ENCODE results near the gene ACTMAP. TPM values are rescaled to one million over a fixed set of nuclear protein-coding genes. Genes with fewer than 3 reads are reported as not detected.

ACTMAP gene
- total RNA-seq, 1 donor from 2014 or later: 14.2 TPM

DNA sequence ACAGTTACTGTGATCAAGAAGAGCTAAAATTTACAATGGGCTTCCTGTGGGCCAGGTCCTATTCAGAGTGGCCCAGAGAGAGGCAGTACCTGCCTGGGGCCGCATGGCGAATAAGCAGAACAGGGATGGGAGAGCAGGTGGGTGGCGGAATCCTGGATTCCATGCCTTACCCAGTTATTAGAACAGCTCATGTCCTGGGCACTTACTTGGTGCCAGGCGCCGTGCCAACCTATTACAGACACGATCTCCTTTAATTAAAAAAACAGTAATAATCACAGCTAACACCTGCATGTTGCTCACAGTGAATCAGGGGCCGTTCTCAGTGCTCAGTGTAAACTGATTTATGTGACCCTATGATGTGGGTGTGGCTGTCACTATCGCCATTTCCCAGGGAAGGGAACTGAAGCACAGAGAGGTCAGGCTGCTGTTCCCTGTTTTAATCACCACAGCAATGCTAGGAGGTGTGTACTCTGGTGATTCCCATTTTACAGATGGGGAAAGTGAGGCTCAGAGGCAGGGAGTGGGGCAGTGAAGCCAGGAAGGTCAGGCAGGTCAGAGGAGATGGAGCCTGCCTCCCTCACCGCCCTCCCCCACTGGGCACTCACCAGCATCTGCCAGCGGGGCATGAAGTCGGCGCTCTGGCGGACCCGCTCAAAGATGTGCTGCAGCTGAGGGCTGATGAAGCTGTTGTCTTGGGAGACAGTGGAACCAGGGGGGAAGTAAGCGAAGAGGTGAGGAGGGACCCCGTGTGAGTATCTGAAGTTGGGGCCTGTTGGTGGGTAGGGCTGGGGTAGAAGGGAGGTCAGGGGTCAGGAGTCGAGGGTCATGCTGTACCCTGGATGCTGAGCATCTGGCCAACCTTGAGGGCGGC is 45.6 kb downstream of the ACTMAP start:
- Mint-ChIP-seq H3K9me3 (no peaks in the 10 kb centered on the region), H3K4me1 (ENCODE audit: low read depth) (peaks cover 2% of the 10 kb centered on the region), H3K27ac (no peak overlapping the region), H3K4me3 (ENCODE audit: low read depth) (no peak overlapping the region), H3K27me3 (ENCODE audit: low read depth) (no peaks in the 10 kb centered on the region), H3K36me3 (ENCODE audit: low read depth) (peaks cover 45% of the 10 kb centered on the region)
- DNase-seq (ENCODE audit: low spot score): no peak
- intact Hi-C loops (cut with micrococcal nuclease): no loop called here

DNA sequence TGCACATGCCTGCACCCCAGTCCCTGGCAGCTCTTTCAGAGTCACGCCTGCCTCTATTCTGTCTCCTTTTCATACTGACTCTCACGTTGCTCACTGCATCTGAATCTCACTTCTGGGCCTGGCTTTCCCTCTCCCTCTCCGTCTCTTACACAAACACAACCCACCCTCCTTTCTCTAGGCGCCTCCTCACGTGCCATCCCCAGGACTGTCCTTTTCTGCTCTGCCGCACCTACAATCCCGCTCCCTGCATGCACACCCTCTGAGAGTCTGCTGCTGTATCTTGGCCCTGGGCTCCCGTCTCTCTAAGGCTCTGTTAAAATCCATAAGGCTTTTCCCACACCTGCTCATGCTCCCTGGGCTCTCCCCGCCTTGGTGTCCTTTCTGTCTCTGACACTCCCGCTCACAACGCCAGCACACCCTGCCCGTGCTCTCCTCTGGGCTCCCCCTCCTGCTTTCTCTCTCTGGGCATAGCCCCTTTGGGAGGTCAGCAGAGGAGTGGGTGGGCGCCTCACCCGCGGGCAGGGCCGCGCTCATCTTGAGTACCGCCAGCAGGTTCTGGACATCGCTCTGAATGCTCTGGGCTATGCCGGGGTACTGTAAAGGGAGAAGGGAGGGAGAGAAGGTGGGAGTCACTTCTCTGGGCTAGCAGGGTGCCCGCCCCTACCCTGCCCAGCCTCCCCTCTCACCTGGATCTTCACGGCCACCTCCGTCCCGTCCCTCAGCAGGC is 47.1 kb downstream of the ACTMAP start:
- intact Hi-C loops (cut with micrococcal nuclease): no loop called here
- DNase-seq (ENCODE audit: low spot score): no peak
- Mint-ChIP-seq H3K36me3 (ENCODE audit: low read depth) (peaks cover 37% of the 10 kb centered on the region), H3K4me3 (ENCODE audit: low read depth) (no peak overlapping the region), H3K9me3 (no peaks in the 10 kb centered on the region), H3K4me1 (ENCODE audit: low read depth) (no peaks in the 10 kb centered on the region), H3K27ac (no peak overlapping the region), H3K27me3 (ENCODE audit: low read depth) (no peaks in the 10 kb centered on the region)

DNA sequence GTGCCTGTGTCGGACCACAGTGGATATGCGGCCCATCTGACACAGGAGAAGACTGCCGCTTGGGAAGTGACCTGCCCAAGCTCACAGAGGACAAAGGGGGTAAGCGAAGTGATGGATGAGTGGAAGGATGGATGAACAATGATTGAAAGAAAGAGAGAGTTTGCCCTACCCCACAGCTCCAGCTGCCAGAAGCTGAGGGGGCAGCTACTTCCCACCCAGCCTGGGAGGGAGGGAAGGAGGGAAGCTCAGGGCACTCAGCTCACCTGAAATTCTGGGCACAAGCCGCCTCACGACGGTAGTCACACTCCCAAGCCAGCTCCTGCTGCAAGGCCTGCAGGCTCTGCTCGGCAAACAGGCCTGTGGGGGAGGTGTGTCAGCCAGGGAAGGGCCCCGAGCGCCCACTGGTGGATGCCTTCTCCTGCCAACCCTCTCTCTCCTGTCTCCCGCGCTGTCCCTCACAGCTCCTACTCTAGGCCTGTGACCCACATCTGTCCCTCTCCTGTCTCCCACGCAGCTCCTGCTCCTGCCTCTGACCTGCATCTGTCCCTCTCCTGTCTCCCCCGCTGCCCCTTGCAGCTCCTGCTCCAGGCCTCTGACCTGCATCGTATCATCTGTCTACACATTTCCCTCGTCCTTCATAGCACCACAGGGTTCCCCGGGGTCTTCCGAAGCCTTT is 47.8 kb downstream of the ACTMAP start:
- Mint-ChIP-seq H3K9me3 (no peaks in the 10 kb centered on the region), H3K36me3 (ENCODE audit: low read depth) (peaks cover 34% of the 10 kb centered on the region), H3K27me3 (ENCODE audit: low read depth) (no peaks in the 10 kb centered on the region), H3K4me3 (ENCODE audit: low read depth) (no peak overlapping the region), H3K27ac (no peak overlapping the region), H3K4me1 (ENCODE audit: low read depth) (no peaks in the 10 kb centered on the region)
- intact Hi-C loops (cut with micrococcal nuclease): no loop called here
- no peak for DNase-seq (ENCODE audit: low spot score)

DNA sequence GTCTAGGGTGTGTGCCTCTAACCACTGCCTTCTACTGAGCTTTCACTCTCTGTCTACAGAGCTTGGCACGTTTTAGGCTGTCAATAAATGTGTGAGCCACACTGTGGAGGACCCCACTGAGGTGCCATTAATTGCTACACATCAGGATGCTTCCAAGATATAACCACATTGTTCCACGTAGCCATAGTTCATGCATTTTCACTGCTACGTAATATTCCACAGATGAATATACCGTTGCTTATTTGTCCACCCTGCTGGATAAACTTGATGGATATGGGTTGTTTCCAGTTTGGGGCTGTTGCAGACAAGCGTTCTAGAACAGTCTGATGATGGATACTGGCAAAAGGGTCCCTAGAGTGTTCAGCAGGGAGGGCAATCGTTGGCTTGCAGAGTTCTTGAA is 48.5 kb downstream of the ACTMAP start:
- no peak overlapping the region for H3K27ac Mint-ChIP-seq
- intact Hi-C loops (cut with micrococcal nuclease): no loop called here
- H3K27me3 Mint-ChIP-seq (ENCODE audit: low read depth): no peaks in the 10 kb centered on the region
- no peak overlapping the region for H3K4me3 Mint-ChIP-seq (ENCODE audit: low read depth)
- H3K4me1 Mint-ChIP-seq (ENCODE audit: low read depth): no peaks in the 10 kb centered on the region
- no peaks in the 10 kb centered on the region for H3K9me3 Mint-ChIP-seq
- DNase-seq (ENCODE audit: low spot score): no peak
- H3K36me3 Mint-ChIP-seq (ENCODE audit: low read depth): peaks cover 32% of the 10 kb centered on the region

DNA sequence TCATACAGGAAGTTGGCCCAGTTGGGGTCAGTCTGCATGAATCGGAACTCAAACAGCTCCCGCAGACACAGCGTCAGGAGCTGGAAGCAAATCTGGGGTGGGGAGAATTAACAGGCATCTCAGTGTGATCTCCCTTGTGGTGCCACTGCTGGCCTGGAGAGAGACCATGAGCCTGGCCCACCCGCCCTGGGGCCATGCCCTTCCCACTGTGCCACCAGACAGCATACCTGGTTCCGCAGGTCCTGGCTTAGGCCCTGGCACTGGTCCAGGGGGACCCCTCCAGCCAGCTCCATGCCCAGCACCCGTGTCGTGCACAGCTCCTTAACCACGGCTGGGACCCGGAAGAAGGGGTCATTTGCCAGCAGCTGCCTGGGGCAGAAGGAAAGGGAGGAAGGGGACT is 50.2 kb downstream of the ACTMAP start:
- H3K4me1 Mint-ChIP-seq (ENCODE audit: low read depth): no peaks in the 10 kb centered on the region
- H3K27ac Mint-ChIP-seq: no peak overlapping the region

DNA sequence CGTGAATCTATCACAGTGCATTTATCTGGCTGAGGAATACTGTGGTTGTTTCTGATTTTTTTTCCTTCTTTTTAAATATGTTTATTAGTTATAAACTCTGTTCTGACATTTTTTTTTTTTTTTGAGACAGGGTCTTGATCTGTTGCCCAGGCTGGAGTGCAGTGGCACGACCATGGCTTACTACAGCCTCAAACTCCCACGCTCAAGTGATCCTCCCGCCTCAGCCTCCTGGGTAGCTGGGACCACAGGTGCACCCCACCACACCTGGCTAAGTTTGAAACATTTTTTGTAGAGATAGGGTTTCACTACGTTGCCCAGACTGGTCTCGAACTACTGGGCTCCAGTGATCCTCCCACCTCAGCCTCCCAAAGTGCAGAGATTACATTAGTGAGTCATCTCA is 53.3 kb downstream of the ACTMAP start:
- intact Hi-C loops (cut with micrococcal nuclease): no loop called here
- peaks cover 17% of the 10 kb centered on the region for H3K36me3 Mint-ChIP-seq (ENCODE audit: low read depth)
- no peak for DNase-seq (ENCODE audit: low spot score)
- H3K27me3 Mint-ChIP-seq (ENCODE audit: low read depth): no peaks in the 10 kb centered on the region
- no peaks in the 10 kb centered on the region for H3K9me3 Mint-ChIP-seq
- H3K4me1 Mint-ChIP-seq (ENCODE audit: low read depth): no peaks in the 10 kb centered on the region
- no peak overlapping the region for H3K4me3 Mint-ChIP-seq (ENCODE audit: low read depth)
- H3K27ac Mint-ChIP-seq: no peak overlapping the region

More for the DNA sequence above, 50.2 kb downstream of the ACTMAP start:
- DNase-seq (ENCODE audit: low spot score): no peak
- Mint-ChIP-seq H3K27me3 (ENCODE audit: low read depth) (no peaks in the 10 kb centered on the region), H3K4me3 (ENCODE audit: low read depth) (no peak overlapping the region), H3K36me3 (ENCODE audit: low read depth) (peaks cover 27% of the 10 kb centered on the region), H3K9me3 (no peaks in the 10 kb centered on the region)
- intact Hi-C loops (cut with micrococcal nuclease): no loop called here

DNA sequence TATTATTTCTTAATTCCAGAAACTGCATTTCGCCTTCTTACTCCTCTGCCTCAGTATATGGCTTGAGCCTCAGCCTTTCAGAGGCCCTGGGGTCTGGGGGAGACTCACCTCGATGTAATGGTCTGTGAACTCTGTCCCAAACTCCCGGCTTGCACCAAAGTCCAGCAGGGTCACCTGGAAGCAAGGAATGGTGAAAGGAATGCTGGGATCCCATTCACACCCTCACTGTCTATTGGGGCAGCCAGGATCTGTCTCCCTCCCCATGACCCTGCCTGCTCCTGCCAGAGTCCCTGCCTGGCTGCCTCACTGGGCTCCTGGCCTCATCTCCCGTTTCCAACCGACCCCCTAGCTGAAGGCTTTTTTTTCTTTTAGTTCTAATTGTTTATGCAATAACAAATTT is 54.4 kb downstream of the ACTMAP start:
- H3K36me3 Mint-ChIP-seq (ENCODE audit: low read depth): peaks cover 12% of the 10 kb centered on the region
- H3K27ac Mint-ChIP-seq: no peak overlapping the region
- intact Hi-C loops (cut with micrococcal nuclease): no loop called here
- no peak overlapping the region for H3K4me3 Mint-ChIP-seq (ENCODE audit: low read depth)
- H3K27me3 Mint-ChIP-seq (ENCODE audit: low read depth): no peaks in the 10 kb centered on the region
- DNase-seq (ENCODE audit: low spot score): no peak
- no peaks in the 10 kb centered on the region for H3K9me3 Mint-ChIP-seq
- no peaks in the 10 kb centered on the region for H3K4me1 Mint-ChIP-seq (ENCODE audit: low read depth)

DNA sequence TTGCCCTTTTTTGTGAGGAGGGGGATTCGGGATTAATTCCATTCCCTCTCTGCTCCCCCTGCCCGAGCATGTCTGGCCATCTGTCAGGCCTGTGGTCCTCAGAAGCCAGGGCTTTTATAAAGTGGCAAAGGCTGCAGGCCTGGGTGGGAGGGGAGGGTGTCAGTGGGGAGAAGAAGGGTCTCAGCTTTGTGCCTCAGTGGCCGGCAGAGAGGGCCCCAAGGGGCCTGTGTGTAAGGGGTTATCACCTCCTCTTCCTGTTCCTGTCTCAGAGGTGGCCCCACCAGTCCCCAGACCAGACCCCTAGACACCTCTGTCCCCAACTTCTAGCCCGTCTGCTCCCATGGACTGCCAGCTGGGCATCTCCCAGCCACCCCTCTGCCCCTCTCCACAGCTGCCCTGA is 56.4 kb downstream of the ACTMAP start:
- Mint-ChIP-seq H3K27ac (no peak overlapping the region), H3K27me3 (ENCODE audit: low read depth) (no peaks in the 10 kb centered on the region), H3K9me3 (no peaks in the 10 kb centered on the region), H3K4me1 (ENCODE audit: low read depth) (peaks cover 1% of the 10 kb centered on the region), H3K36me3 (ENCODE audit: low read depth) (peaks cover 8% of the 10 kb centered on the region), H3K4me3 (ENCODE audit: low read depth) (no peak overlapping the region)
- no peak for DNase-seq (ENCODE audit: low spot score)
- intact Hi-C loops (cut with micrococcal nuclease): no loop called here

DNA sequence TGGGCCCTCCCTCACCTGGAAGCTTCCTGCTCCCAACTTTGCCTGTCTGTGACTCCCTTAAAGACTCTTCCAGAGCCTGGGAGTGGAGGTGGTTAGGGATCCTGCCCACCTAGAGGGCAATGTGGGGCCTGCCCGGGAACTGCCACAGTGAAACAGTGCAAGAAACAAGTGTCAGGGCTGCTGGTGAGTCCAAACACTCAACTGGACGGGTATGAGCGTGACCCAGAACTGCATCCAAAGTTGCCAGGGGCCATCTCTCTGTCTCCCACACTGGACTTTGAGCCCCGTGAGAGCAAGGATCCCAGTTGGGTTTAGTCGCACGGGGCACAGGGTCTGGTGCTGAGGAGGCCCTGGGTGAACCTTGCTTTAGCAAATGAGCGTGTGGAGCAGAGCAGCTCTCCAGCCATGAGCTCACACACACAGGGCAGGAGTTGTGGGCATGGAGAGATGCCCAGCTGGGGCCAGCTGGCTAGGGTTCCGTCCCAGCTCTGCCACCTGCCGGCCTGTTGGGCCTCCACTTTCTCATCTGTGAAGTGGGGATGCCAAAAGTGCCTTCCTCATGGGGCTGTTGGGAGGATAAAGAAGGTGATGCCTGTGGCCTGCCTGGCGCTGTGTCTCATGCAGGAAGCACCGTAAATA is 57.0 kb downstream of the ACTMAP start:
- no peak for DNase-seq (ENCODE audit: low spot score)
- Mint-ChIP-seq H3K27ac (no peak overlapping the region), H3K9me3 (no peaks in the 10 kb centered on the region), H3K4me1 (ENCODE audit: low read depth) (peaks cover 1% of the 10 kb centered on the region), H3K4me3 (ENCODE audit: low read depth) (no peak overlapping the region), H3K36me3 (ENCODE audit: low read depth) (peaks cover 8% of the 10 kb centered on the region), H3K27me3 (ENCODE audit: low read depth) (no peaks in the 10 kb centered on the region)
- intact Hi-C loops (cut with micrococcal nuclease): no loop called here

DNA sequence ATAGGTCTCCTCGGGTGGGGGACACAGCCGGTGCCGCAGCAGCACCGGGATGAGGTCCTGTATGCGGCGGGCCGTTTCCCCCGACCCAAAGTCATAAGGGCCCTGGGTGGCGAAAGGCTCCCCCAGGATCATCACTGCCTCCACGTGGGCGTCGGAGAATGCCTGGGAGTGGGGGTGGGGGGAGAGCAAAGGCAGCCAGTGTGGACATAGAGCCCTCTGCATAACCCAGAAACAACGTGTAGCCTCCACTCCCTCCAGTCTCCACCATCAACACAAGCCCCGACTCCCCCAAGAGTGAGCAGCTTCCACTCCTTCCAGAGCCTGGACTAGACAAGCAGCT is 58.1 kb downstream of the ACTMAP start:
- intact Hi-C loops (cut with micrococcal nuclease): no loop called here
- H3K36me3 Mint-ChIP-seq (ENCODE audit: low read depth): peaks cover 8% of the 10 kb centered on the region
- no peak overlapping the region for H3K27ac Mint-ChIP-seq
- no peak for DNase-seq (ENCODE audit: low spot score)
- H3K4me3 Mint-ChIP-seq (ENCODE audit: low read depth): peak overlapping the region; percentile 6
- H3K27me3 Mint-ChIP-seq (ENCODE audit: low read depth): no peaks in the 10 kb centered on the region
- peaks cover 1% of the 10 kb centered on the region for H3K4me1 Mint-ChIP-seq (ENCODE audit: low read depth)
- no peaks in the 10 kb centered on the region for H3K9me3 Mint-ChIP-seq

DNA sequence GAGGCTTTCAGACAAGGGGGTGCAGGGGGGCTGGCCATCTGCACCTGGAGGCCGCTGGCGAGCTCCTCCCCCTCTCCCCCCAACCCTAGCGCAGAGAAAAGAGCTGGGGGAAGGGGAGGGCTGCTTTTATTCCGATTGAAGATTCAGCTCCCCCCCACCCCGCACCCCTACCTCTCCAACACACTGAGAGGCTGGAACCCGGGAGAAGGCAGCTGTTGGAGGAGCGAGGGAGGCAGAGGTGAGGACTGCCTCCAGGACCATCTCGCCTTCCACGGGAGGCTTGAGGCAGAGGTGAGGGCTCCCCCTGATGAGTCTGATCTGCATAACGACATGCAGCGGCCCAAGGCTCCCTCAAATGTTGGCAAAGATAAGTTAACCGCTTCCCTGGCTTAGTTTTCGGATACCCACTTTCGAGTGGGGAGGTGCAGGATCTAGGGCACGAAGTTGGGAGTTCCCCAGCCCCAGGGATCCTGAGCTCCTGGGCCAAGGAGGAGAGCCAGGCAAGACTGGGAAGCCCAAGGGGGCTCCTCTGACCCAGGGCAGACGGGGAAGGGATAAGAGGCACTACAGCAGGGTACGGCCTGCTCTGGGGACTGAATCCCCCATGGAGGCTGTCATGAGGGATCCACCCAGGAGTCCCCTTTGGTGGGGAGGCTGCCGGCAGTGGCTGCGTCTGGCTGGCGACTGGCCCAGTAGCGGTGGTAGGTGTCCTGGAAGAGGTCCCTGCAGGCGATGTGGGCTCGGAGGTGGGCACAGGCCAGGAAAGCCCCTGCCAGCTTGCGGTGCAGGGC is 58.7 kb downstream of the ACTMAP start:
- H3K4me3 Mint-ChIP-seq (ENCODE audit: low read depth): peak overlapping the region; percentile 89
- no peak for DNase-seq (ENCODE audit: low spot score)
- no peaks in the 10 kb centered on the region for H3K27me3 Mint-ChIP-seq (ENCODE audit: low read depth)
- intact Hi-C loops (cut with micrococcal nuclease): loop anchor here (2.0 kb wide), 1 partner anchor 29 kb away; no protein-coding TSS in a partner anchor
- peaks cover 5% of the 10 kb centered on the region for H3K36me3 Mint-ChIP-seq (ENCODE audit: low read depth)
- H3K9me3 Mint-ChIP-seq: no peaks in the 10 kb centered on the region
- H3K27ac Mint-ChIP-seq: peak overlapping the region; percentile 95
- H3K4me1 Mint-ChIP-seq (ENCODE audit: low read depth): peaks cover 1% of the 10 kb centered on the region
